Peyer's patch (tissue), 4 donors: ENCODE results near the gene TMUB1.

Experiments
- POLR2A ChIP-seq, 2 donors: fragments of 450-650 bp; IDR thresholded peaks; one replicate each; pipeline ENCODE4 v1.5.1; 2017; ENCODE audit warnings: antibody characterized with exemption in 2 of 2, mild to moderate bottlenecking in 2 of 2, moderate library complexity in 2 of 2
- TF ChIP-seq, protein P1 (sequence below), 6 experiments: fragments of 450-650 bp in 4 of 6; fragments of 200-600 bp in 2 of 6; sonication (generic) in 1 of 6; IDR thresholded peaks; one replicate each; pipeline ENCODE4 v1.5.1; 2017 to 2019; ENCODE audit warnings: antibody characterized with exemption in 6 of 6, mild to moderate bottlenecking in 3 of 6, moderate library complexity in 1 of 6

DNA sequence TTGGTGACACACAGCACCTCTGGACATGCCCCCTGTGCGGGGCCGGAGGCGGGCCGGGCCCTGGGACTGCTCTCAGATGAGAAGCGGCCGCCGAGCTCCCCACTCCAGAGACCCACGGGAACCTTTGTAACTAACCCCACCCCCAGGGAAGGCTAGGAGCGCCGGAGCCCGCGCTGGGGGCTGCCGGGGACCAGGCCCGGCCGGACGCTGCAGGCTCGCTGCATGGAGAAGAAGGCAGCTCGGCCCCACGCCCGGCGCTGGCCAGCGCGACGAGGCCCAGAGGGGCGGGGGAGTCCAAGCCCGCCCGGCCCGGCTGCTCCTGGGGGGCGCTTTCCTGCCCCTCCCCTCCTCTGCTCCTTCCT is 39.5 kb upstream of the TMUB1 start:
- TF ChIP-seq, protein P1, sequence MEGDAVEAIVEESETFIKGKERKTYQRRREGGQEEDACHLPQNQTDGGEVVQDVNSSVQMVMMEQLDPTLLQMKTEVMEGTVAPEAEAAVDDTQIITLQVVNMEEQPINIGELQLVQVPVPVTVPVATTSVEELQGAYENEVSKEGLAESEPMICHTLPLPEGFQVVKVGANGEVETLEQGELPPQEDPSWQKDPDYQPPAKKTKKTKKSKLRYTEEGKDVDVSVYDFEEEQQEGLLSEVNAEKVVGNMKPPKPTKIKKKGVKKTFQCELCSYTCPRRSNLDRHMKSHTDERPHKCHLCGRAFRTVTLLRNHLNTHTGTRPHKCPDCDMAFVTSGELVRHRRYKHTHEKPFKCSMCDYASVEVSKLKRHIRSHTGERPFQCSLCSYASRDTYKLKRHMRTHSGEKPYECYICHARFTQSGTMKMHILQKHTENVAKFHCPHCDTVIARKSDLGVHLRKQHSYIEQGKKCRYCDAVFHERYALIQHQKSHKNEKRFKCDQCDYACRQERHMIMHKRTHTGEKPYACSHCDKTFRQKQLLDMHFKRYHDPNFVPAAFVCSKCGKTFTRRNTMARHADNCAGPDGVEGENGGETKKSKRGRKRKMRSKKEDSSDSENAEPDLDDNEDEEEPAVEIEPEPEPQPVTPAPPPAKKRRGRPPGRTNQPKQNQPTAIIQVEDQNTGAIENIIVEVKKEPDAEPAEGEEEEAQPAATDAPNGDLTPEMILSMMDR (IDR thresholded peaks at IDR 0.05) = no peak
- TF ChIP-seq POLR2A (IDR thresholded peaks at IDR 0.05) = no peak
